H9 (cell line): ENCODE results near the gene PCNX2. TPM values are rescaled to one million over a fixed set of nuclear protein-coding genes. Genes with fewer than 3 reads are reported as not detected.

ENCODE experiments used
- DNase-seq: peaks from one replicate; pipeline ENCODE4 v3.0.0-alpha.2; 2017
- H2AFZ ChIP-seq: one replicate; pipeline ENCODE4 v1.6.1; 2013; ENCODE audit warnings: mild to moderate bottlenecking, low read length, control low read depth, moderate library complexity
- H2AK5ac ChIP-seq: 2 replicates; pipeline ENCODE4 v1.6.1; 2013; ENCODE audit warnings: low read length, control low read depth, mixed read lengths; ENCODE audit not compliant: insufficient read length
- H2BK120ac ChIP-seq: one replicate; pipeline ENCODE4 v1.6.1; 2013; ENCODE audit warnings: low read depth, mild to moderate bottlenecking, low read length, control low read depth, inconsistent platforms; ENCODE audit not compliant: poor library complexity, severe bottlenecking
- H2BK12ac ChIP-seq: 2 replicates; pipeline ENCODE4 v1.6.1; 2013; ENCODE audit warnings: low read length, control low read depth, mixed read lengths, low read depth; ENCODE audit not compliant: insufficient read length
- H2BK15ac ChIP-seq: 2 replicates; pipeline ENCODE4 v1.6.1; 2013; ENCODE audit warnings: low read depth, low read length, control low read depth
- H2BK20ac ChIP-seq: one replicate; pipeline ENCODE4 v1.6.1; 2013; ENCODE audit warnings: low read depth, mild to moderate bottlenecking, low read length, control low read depth, inconsistent platforms; ENCODE audit not compliant: poor library complexity, severe bottlenecking
- H2BK5ac ChIP-seq: 2 replicates; pipeline ENCODE4 v1.6.1; 2013; ENCODE audit warnings: low read length, control low read depth, mixed read lengths; ENCODE audit not compliant: insufficient read length
- H3K14ac ChIP-seq: 2 replicates; pipeline ENCODE4 v1.6.1; 2013; ENCODE audit warnings: low read length, control low read depth; ENCODE audit not compliant: insufficient read depth
- H3K18ac ChIP-seq: 2 replicates; pipeline ENCODE4 v1.6.1; 2013; ENCODE audit warnings: low read depth, mild to moderate bottlenecking, mixed read lengths, low read length, control low read depth; ENCODE audit not compliant: insufficient read length
- H3K23ac ChIP-seq: 2 replicates; pipeline ENCODE4 v1.6.1; 2013; ENCODE audit warnings: low read length, control low read depth, mixed read lengths, low read depth; ENCODE audit not compliant: insufficient read length
- H3K23me2 ChIP-seq: 2 replicates; pipeline ENCODE4 v1.6.1; 2013; ENCODE audit warnings: low read depth, mild to moderate bottlenecking, mixed read lengths, low read length, control low read depth; ENCODE audit not compliant: insufficient read length, poor library complexity, severe bottlenecking
- H3K27ac ChIP-seq: 2 replicates; pipeline ENCODE4 v1.5.1; 2013; ENCODE audit warnings: low read length, control low read depth, mixed read lengths, low read depth; ENCODE audit not compliant: insufficient read length
- H3K27me3 ChIP-seq: 2 replicates; pipeline ENCODE4 v1.6.1; 2013; ENCODE audit warnings: low read length, control low read depth, inconsistent platforms; ENCODE audit not compliant: insufficient read depth
- H3K4ac ChIP-seq: 2 replicates; pipeline ENCODE4 v1.6.1; 2013; ENCODE audit warnings: low read depth, mild to moderate bottlenecking, control low read depth, inconsistent platforms, low read length, moderate library complexity
- H3K4me1 ChIP-seq: 2 replicates; pipeline ENCODE4 v1.6.1; 2013; ENCODE audit warnings: low read length, control low read depth, inconsistent platforms; ENCODE audit not compliant: insufficient read depth
- H3K4me2 ChIP-seq: 2 replicates; pipeline ENCODE4 v1.6.1; 2013; ENCODE audit warnings: low read length, control low read depth, mixed read lengths; ENCODE audit not compliant: insufficient read length, insufficient read depth
- H3K56ac ChIP-seq: 2 replicates; pipeline ENCODE4 v1.6.1; 2013; ENCODE audit warnings: low read depth, mild to moderate bottlenecking, mixed read lengths, low read length, control low read depth; ENCODE audit not compliant: insufficient read length
- H3K79me1 ChIP-seq: 2 replicates; pipeline ENCODE4 v1.6.1; 2013; ENCODE audit warnings: low read depth, mild to moderate bottlenecking, moderate library complexity, low read length, control low read depth, inconsistent platforms; ENCODE audit not compliant: insufficient read depth, poor library complexity, severe bottlenecking
- H3K79me2 ChIP-seq: 2 replicates; pipeline ENCODE4 v1.6.1; 2013; ENCODE audit warnings: low read length, control low read depth, inconsistent platforms; ENCODE audit not compliant: insufficient read depth
- H3K9ac ChIP-seq: 2 replicates; pipeline ENCODE4 v1.6.1; 2013; ENCODE audit warnings: low read length, control low read depth, mixed read lengths; ENCODE audit not compliant: insufficient read length; ENCODE audit errors: extremely low read depth
- H3K9me3 ChIP-seq: one replicate; pipeline ENCODE4 v1.6.1; 2013; ENCODE audit warnings: low read depth, low read length, inconsistent platforms; ENCODE audit not compliant: control insufficient read depth
- H3T11ph ChIP-seq: one replicate; pipeline ENCODE4 v1.6.1; 2013; ENCODE audit warnings: mild to moderate bottlenecking, low read length, control low read depth, inconsistent platforms
- H4K20me1 ChIP-seq: one replicate; pipeline ENCODE4 v1.6.1; 2013; ENCODE audit not compliant: control insufficient read depth, insufficient read length, insufficient read depth
- H4K5ac ChIP-seq: 2 replicates; pipeline ENCODE4 v1.6.1; 2013; ENCODE audit warnings: low read depth, mild to moderate bottlenecking, mixed read lengths, low read length, control low read depth; ENCODE audit not compliant: insufficient read length
- H4K8ac ChIP-seq: replicated peaks from 2 replicates; pipeline ENCODE4 v1.6.1; 2013; ENCODE audit warnings: low read length, control low read depth, mixed read lengths, low read depth; ENCODE audit not compliant: insufficient read length
- H4K91ac ChIP-seq: 2 replicates; pipeline ENCODE4 v1.6.1; 2013; ENCODE audit warnings: low read depth, mild to moderate bottlenecking, moderate library complexity, mixed read lengths, low read length, control low read depth; ENCODE audit not compliant: insufficient read length
- H3K27ac Mint-ChIP-seq, 3 experiments: 2 replicates in 2 of 3; 3 replicates in 1 of 3; pipeline ENCODE4 v1.8.0; 2020 to 2021; ENCODE audit warnings: mixed read lengths in 3 of 3, mild to moderate bottlenecking in 1 of 3, moderate library complexity in 1 of 3
- H3K27me3 Mint-ChIP-seq: 2 replicates; pipeline ENCODE4 v1.8.0; 2021; ENCODE audit warnings: low read depth, mild to moderate bottlenecking, moderate library complexity, mixed read lengths
- H3K36me3 Mint-ChIP-seq, 3 experiments: 2 replicates in 2 of 3; 3 replicates in 1 of 3; pipeline ENCODE4 v1.8.0; 2020 to 2021; ENCODE audit warnings: low read depth in 3 of 3, mixed read lengths in 3 of 3; ENCODE audit not compliant: insufficient read depth in 1 of 3
- H3K4me1 Mint-ChIP-seq, 2 experiments: 2 replicates each; pipeline ENCODE4 v1.8.0; 2020; ENCODE audit warnings: mixed read lengths in 2 of 2
- H3K4me3 Mint-ChIP-seq, 2 experiments: 2 replicates in 1 of 2; 3 replicates in 1 of 2; pipeline ENCODE4 v1.8.0; 2020 to 2021; ENCODE audit warnings: mild to moderate bottlenecking in 2 of 2, mixed read lengths in 2 of 2, moderate library complexity in 1 of 2
- H3K9me3 Mint-ChIP-seq, 2 experiments: 2 replicates in 1 of 2; 3 replicates in 1 of 2; pipeline ENCODE4 v1.8.0; 2020; ENCODE audit warnings: mild to moderate bottlenecking in 2 of 2, mixed read lengths in 2 of 2, moderate library complexity in 1 of 2
- CTCF ChIP-seq: fragments of 200-600 bp; sonication (generic); conservative IDR thresholded peaks from 3 replicates; pipeline ENCODE4 v1.8.0; 2021; ENCODE audit warnings: antibody characterized with exemption, mild to moderate bottlenecking
- WGBS: extraction: QIAGEN DNeasy Blood & Tissue Kit; methylation state at CpG from one replicate; pipeline ENCODE4 v1.1.7; 2013; ENCODE audit warnings: missing lambda C conversion rate, low lambda C conversion rate, mixed read lengths; ENCODE audit not compliant: insufficient read length; ENCODE audit errors: extremely low coverage; 5-methylcytosine and 5-hydroxymethylcytosine counted together
- total RNA-seq: library from RNA; stranded (reverse); gene quantifications from 2 replicates; pipeline ENCODE4 v1.2.1, GENCODE V29; 2021

Gene PCNX2
- total RNA-seq, 1 experiment from 2014 or later = 45.1 TPM

- no peaks in the 10 kb centered on the region for H3K79me2 ChIP-seq
- no peak overlapping the region for H4K5ac ChIP-seq
- H3K14ac ChIP-seq = no peak overlapping the region
- H3K18ac ChIP-seq = no peak overlapping the region
- no peak overlapping the region for H2BK120ac ChIP-seq
- H3K23ac ChIP-seq = no peak overlapping the region
- TF ChIP-seq CTCF = no peak
- Mint-ChIP-seq H3K27me3 (no peaks in the 10 kb centered on the region), H3K36me3 (peaks cover 57 to 65% (median 61%) of the 10 kb centered on the region in 3 experiments), H3K9me3 (peaks cover 6 to 12% of the 10 kb centered on the region in 2 experiments), H3K4me3 (no peak overlapping the region), H3K27ac (no peak overlapping the region), H3K4me1 (no peaks in the 10 kb centered on the region)
- H3K56ac ChIP-seq = no peak overlapping the region
- H2BK20ac ChIP-seq = no peak overlapping the region
- no peak for DNase-seq
- no peak overlapping the region for H4K91ac ChIP-seq
- no peak overlapping the region for H2AFZ ChIP-seq
- H3K9me3 ChIP-seq = no peaks in the 10 kb centered on the region
- H2AK5ac ChIP-seq = no peak overlapping the region
- WGBS = no CpG with 5 or more reads among the region's 9 CpGs
- no peaks in the 10 kb centered on the region for H4K20me1 ChIP-seq
- H3T11ph ChIP-seq = no peak overlapping the region
- no peak overlapping the region for H2BK15ac ChIP-seq
- H3K23me2 ChIP-seq = no peaks in the 10 kb centered on the region
- no peak overlapping the region for H3K4me2 ChIP-seq
- H3K4me1 ChIP-seq = no peaks in the 10 kb centered on the region
- no peaks in the 10 kb centered on the region for H3K27me3 ChIP-seq
- H3K79me1 ChIP-seq = no peaks in the 10 kb centered on the region
- H4K8ac ChIP-seq = no peak overlapping the region
- no peak overlapping the region for H2BK5ac ChIP-seq
- H2BK12ac ChIP-seq = no peak overlapping the region
- H3K4ac ChIP-seq = no peak overlapping the region
- H3K9ac ChIP-seq = no peak overlapping the region
- no peak overlapping the region for H3K27ac ChIP-seq
Observed at GRCh38 chr1:233170741-233171140, 124.8 kb downstream of the PCNX2 start.
